ENCODE results near the gene GNL1. TPM values are rescaled to one million over a fixed set of nuclear protein-coding genes. Genes with fewer than 3 reads are reported as not detected.

Gene GNL1
- total RNA-seq, 1 donor from 2014 or later, result 49.0 TPM

- Histone ChIP-seq H3K79me2 (ENCODE audit: insufficient read depth, low read length) (peaks cover 18% of the 10 kb centered on the region), H3K27ac (ENCODE audit: low read depth, low read length) (no peak overlapping the region), H4K20me1 (ENCODE audit: insufficient read depth, low read length) (peaks cover 32% of the 10 kb centered on the region), H3K9ac (ENCODE audit: low read length) (no peak overlapping the region), H3K36me3 (ENCODE audit: insufficient read depth, low read length) (peaks cover 16% of the 10 kb centered on the region), H2AFZ (ENCODE audit: low read depth, low read length) (no peak overlapping the region), H3K4me2 (ENCODE audit: low read length) (no peak overlapping the region), H3K9me3 (ENCODE audit: insufficient read depth, low read depth, low read length) (no peaks in the 10 kb centered on the region), H3K27me3 (ENCODE audit: insufficient read depth, low read length) (no peaks in the 10 kb centered on the region), H3K4me1 (ENCODE audit: insufficient read depth, low read length) (peaks cover 11% of the 10 kb centered on the region), H3K4me3 (ENCODE audit: insufficient read depth, low read depth, low read length) (no peak overlapping the region)
- TF ChIP-seq EZH2 (IDR thresholded peaks at IDR 0.05; ENCODE audit: insufficient read depth, low read length) (no peak), CTCF (IDR thresholded peaks at IDR 0.05; ENCODE audit: insufficient read depth, low read depth, low read length) (no peak)
- Mint-ChIP-seq H3K27ac (ENCODE audit: unreplicated experiment) (no peak overlapping the region), H3K27me3 (ENCODE audit: low read depth, unreplicated experiment) (no peaks in the 10 kb centered on the region), H3K4me3 (ENCODE audit: unreplicated experiment) (no peak overlapping the region), H3K4me1 (ENCODE audit: low read depth, unreplicated experiment) (peaks cover 18% of the 10 kb centered on the region), H3K9me3 (ENCODE audit: unreplicated experiment) (peaks cover 3% of the 10 kb centered on the region), H3K36me3 (ENCODE audit: low read depth, unreplicated experiment) (peaks cover 14% of the 10 kb centered on the region)
- FAIRE-seq, result no peak
- no peak for DNase-seq (ENCODE audit: low read depth)
Observed at GRCh38 chr6:30493643-30494250, 62.5 kb downstream of the GNL1 start.

DNA sequence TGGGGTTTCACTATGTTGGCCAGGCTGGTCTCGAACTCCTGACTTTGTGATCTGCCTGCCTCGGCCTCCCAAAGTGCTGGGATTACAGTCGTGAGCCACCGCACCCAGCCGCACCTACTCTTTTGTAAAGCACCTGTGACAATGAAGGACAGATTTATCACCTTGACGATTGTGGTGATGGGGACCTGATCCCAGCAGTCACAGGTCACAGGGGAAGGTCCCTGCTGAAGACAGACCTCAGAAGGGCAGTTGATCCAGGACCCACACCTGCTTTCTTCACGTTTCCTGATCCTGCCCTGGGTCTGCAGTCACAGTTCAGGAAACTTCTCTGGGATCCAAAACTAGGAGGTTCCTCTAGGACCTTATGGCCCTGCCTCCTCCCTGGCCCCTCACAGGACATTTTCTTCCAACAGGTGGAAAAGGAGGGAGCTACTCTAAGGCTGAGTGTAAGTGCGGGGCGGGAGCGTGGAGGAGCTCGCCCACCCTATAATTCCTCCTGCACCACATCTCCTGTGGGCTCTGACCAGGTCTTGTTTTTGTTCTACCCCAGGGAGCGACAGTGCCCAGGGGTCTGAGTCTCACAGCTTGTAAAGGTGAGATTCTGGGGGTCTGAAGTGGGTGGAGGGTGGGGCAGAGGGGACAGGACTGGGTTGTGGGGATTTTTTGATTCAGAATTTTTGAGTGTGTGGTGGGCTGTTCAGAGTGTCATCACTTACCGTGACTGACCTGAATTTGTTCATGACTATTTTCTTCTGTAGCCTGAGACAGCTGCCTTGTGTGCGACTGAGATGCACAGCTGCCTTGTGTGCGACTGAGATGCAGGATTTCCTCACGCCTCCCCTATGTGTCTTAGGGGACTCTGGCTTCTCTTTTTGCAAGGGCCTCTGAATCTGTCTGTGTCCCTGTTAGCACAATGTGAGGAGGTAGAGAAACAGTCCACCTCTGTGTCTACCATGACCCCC, 64.0 kb downstream of the GNL1 start:
- Mint-ChIP-seq H3K27me3 (ENCODE audit: low read depth, unreplicated experiment) (peaks cover 2% of the 10 kb centered on the region), H3K36me3 (ENCODE audit: low read depth, unreplicated experiment) (peaks cover 14% of the 10 kb centered on the region), H3K27ac (ENCODE audit: unreplicated experiment) (no peak overlapping the region), H3K4me3 (ENCODE audit: unreplicated experiment) (no peak overlapping the region), H3K4me1 (ENCODE audit: low read depth, unreplicated experiment) (peaks cover 18% of the 10 kb centered on the region), H3K9me3 (ENCODE audit: unreplicated experiment) (no peaks in the 10 kb centered on the region)
- H3K27me3 ChIP-seq (ENCODE audit: insufficient read depth, low read length), result no peaks in the 10 kb centered on the region
- H4K20me1 ChIP-seq (ENCODE audit: insufficient read depth, low read length), result peaks cover 32% of the 10 kb centered on the region
- no peak overlapping the region for H3K4me3 ChIP-seq (ENCODE audit: insufficient read depth, low read depth, low read length)
- H3K9ac ChIP-seq (ENCODE audit: low read length), result no peak overlapping the region
- H3K4me1 ChIP-seq (ENCODE audit: insufficient read depth, low read length), result peaks cover 11% of the 10 kb centered on the region
- no peak for FAIRE-seq
- H3K4me2 ChIP-seq (ENCODE audit: low read length), result no peak overlapping the region
- peaks cover 16% of the 10 kb centered on the region for H3K36me3 ChIP-seq (ENCODE audit: insufficient read depth, low read length)
- no peak overlapping the region for H2AFZ ChIP-seq (ENCODE audit: low read depth, low read length)
- H3K9me3 ChIP-seq (ENCODE audit: insufficient read depth, low read depth, low read length), result no peaks in the 10 kb centered on the region
- DNase-seq (ENCODE audit: low read depth), result no peak
- H3K27ac ChIP-seq (ENCODE audit: low read depth, low read length), result no peak overlapping the region
- peaks cover 18% of the 10 kb centered on the region for H3K79me2 ChIP-seq (ENCODE audit: insufficient read depth, low read length)
- TF ChIP-seq CTCF (IDR thresholded peaks at IDR 0.05; ENCODE audit: insufficient read depth, low read depth, low read length) (no peak), EZH2 (IDR thresholded peaks at IDR 0.05; ENCODE audit: insufficient read depth, low read length) (no peak)

Small RNAs within 50 kb of the gene (microRNA-seq; reads per million reads assigned to microRNA genes)
- gene MIR877, result 629 reads per million, percentile 79 among the genes with 10 or more reads in this experiment

Other genes starting within 250 kb of the GNL1 start
- gene TRIM39, start 229.6 kb downstream of the GNL1 start, total RNA-seq, result 18.3 and 20.7 TPM in 2 replicates
- 33.5 and 41.8 TPM in 2 replicates for gene RPP21, start 211.3 kb downstream of the GNL1 start, total RNA-seq
- 94.9 and 105 TPM in 2 replicates for gene HLA-E, start 67.0 kb downstream of the GNL1 start, total RNA-seq
- 11.0 and 13.0 TPM in 2 replicates for gene PRR3, start 806 bp upstream of the GNL1 start, total RNA-seq
- 58.1 and 60.3 TPM in 2 replicates for gene ABCF1, start 15.0 kb upstream of the GNL1 start, total RNA-seq
- gene PPP1R10, start 60.8 kb upstream of the GNL1 start, total RNA-seq, result 64.6 and 69.1 TPM in 2 replicates
- 28.0 and 29.3 TPM in 2 replicates for gene MRPS18B, start 61.4 kb upstream of the GNL1 start, total RNA-seq
- gene ATAT1, start 70.4 kb upstream of the GNL1 start, total RNA-seq, result 15.7 and 16.6 TPM in 2 replicates
- 12.0 and 12.7 TPM in 2 replicates for gene C6orf136, start 90.6 kb upstream of the GNL1 start, total RNA-seq
- gene DHX16, start 116.5 kb upstream of the GNL1 start, total RNA-seq, result 29.3 and 30.0 TPM in 2 replicates
- 145 and 156 TPM in 2 replicates for gene PPP1R18, start 130.2 kb upstream of the GNL1 start, total RNA-seq
- gene NRM, start 134.5 kb upstream of the GNL1 start, total RNA-seq, result 12.2 and 12.8 TPM in 2 replicates
- 25.2 and 25.4 TPM in 2 replicates for gene MDC1, start 160.8 kb upstream of the GNL1 start, total RNA-seq
- 815 and 887 TPM in 2 replicates for gene TUBB, start 163.9 kb upstream of the GNL1 start, total RNA-seq
- gene FLOT1, start 186.2 kb upstream of the GNL1 start, total RNA-seq, result 77.6 and 85.2 TPM in 2 replicates
- 216 and 221 TPM in 2 replicates for gene IER3, start 188.1 kb upstream of the GNL1 start, total RNA-seq

All from astrocyte (in vitro differentiated cells and primary cell).